ENCODE results near the gene SIDT2.
"Not testable (repeated sequence)": the region's sequence is repeated elsewhere in the genome, so short reads cannot be mapped to it uniquely, and the experiment has no call there.

SIDT2 gene

GRCh38 chr11:117205211-117205818, 26.8 kb downstream of the SIDT2 start:
- H3K27me3 ChIP-seq (replicated peaks; ENCODE audit: insufficient read depth, low read length): no peaks in the 10 kb centered on the region
- H3K9me2 ChIP-seq (replicated peaks; ENCODE audit: insufficient read depth, low read length): no peaks in the 10 kb centered on the region
- no peaks in the 10 kb centered on the region for H3K4me1 ChIP-seq (ENCODE audit: low read length)
- no peak for DNase-seq
- no peaks in the 10 kb centered on the region for H3F3A ChIP-seq (ENCODE audit: insufficient read depth, low read length)
- no peak overlapping the region for H3K4me2 ChIP-seq (ENCODE audit: low read depth, low read length)
- H3K9me3 ChIP-seq (replicated peaks; ENCODE audit: insufficient read depth, low read length): no peaks in the 10 kb centered on the region
- no peaks in the 10 kb centered on the region for H3K36me3 ChIP-seq (replicated peaks; ENCODE audit: insufficient read depth, low read length)
- TF ChIP-seq EZH2 (optimal IDR thresholded peaks at IDR 0.05; ENCODE audit: low read depth, low read length) (no peak), EZH2phosphoT487 (IDR thresholded peaks at IDR 0.05; ENCODE audit: low read length) (no peak), CTCF (IDR thresholded peaks at IDR 0.05; ENCODE audit: low read length) (no peak)
- no peak overlapping the region for H3K4me3 ChIP-seq (ENCODE audit: low read length)
- H4K20me1 ChIP-seq (ENCODE audit: insufficient read depth, low read length): no peaks in the 10 kb centered on the region
- H3K9ac ChIP-seq (ENCODE audit: low read length): no peak overlapping the region
- no peaks in the 10 kb centered on the region for H3K79me2 ChIP-seq (ENCODE audit: low read length)
- no peak overlapping the region for H2AFZ ChIP-seq (ENCODE audit: low read length)
- no peak overlapping the region for H3K27ac ChIP-seq (ENCODE audit: low read length)

GRCh38 chr11:117206111-117206510, 27.6 kb downstream of the SIDT2 start:
- H3K4me3 ChIP-seq (ENCODE audit: low read length); H2AFZ ChIP-seq (ENCODE audit: low read length); H3K27ac ChIP-seq (ENCODE audit: low read length); DNase-seq; H3K36me3 ChIP-seq (replicated peaks; ENCODE audit: insufficient read depth, low read length); H3K9me3 ChIP-seq (replicated peaks; ENCODE audit: insufficient read depth, low read length); H4K20me1 ChIP-seq (ENCODE audit: insufficient read depth, low read length); H3K9ac ChIP-seq (ENCODE audit: low read length); H3K9me2 ChIP-seq (replicated peaks; ENCODE audit: insufficient read depth, low read length); H3K4me2 ChIP-seq (ENCODE audit: low read depth, low read length); H3F3A ChIP-seq (ENCODE audit: insufficient read depth, low read length); H3K79me2 ChIP-seq (ENCODE audit: low read length); H3K4me1 ChIP-seq (ENCODE audit: low read length); H3K27me3 ChIP-seq (replicated peaks; ENCODE audit: insufficient read depth, low read length): not testable (repeated sequence)

GRCh38 chr11:117206859-117207258, 28.3 kb downstream of the SIDT2 start:
- not testable (repeated sequence) for H3K36me3 ChIP-seq (replicated peaks; ENCODE audit: insufficient read depth, low read length); H3K9me2 ChIP-seq (replicated peaks; ENCODE audit: insufficient read depth, low read length); H4K20me1 ChIP-seq (ENCODE audit: insufficient read depth, low read length); DNase-seq; H2AFZ ChIP-seq (ENCODE audit: low read length); H3F3A ChIP-seq (ENCODE audit: insufficient read depth, low read length); H3K79me2 ChIP-seq (ENCODE audit: low read length); H3K27me3 ChIP-seq (replicated peaks; ENCODE audit: insufficient read depth, low read length); H3K4me3 ChIP-seq (ENCODE audit: low read length); H3K4me2 ChIP-seq (ENCODE audit: low read depth, low read length); H3K9ac ChIP-seq (ENCODE audit: low read length); H3K27ac ChIP-seq (ENCODE audit: low read length); H3K9me3 ChIP-seq (replicated peaks; ENCODE audit: insufficient read depth, low read length); H3K4me1 ChIP-seq (ENCODE audit: low read length)

- H3K79me2 ChIP-seq (ENCODE audit: low read length); H3K27ac ChIP-seq (ENCODE audit: low read length); H3K9me2 ChIP-seq (replicated peaks; ENCODE audit: insufficient read depth, low read length); H3K9me3 ChIP-seq (replicated peaks; ENCODE audit: insufficient read depth, low read length); H3K4me3 ChIP-seq (ENCODE audit: low read length); H3K27me3 ChIP-seq (replicated peaks; ENCODE audit: insufficient read depth, low read length); H3K36me3 ChIP-seq (replicated peaks; ENCODE audit: insufficient read depth, low read length); H3F3A ChIP-seq (ENCODE audit: insufficient read depth, low read length); H3K9ac ChIP-seq (ENCODE audit: low read length); H3K4me1 ChIP-seq (ENCODE audit: low read length); DNase-seq; H3K4me2 ChIP-seq (ENCODE audit: low read depth, low read length); H2AFZ ChIP-seq (ENCODE audit: low read length); H4K20me1 ChIP-seq (ENCODE audit: insufficient read depth, low read length): not testable (repeated sequence)
Measured at GRCh38 chr11:117207481-117207880, 28.9 kb downstream of the SIDT2 start.

GRCh38 chr11:117208710-117209109, 30.2 kb downstream of the SIDT2 start:
- not testable (repeated sequence) for H3K4me1 ChIP-seq (ENCODE audit: low read length); H3K9me2 ChIP-seq (replicated peaks; ENCODE audit: insufficient read depth, low read length); H3K4me3 ChIP-seq (ENCODE audit: low read length); H3K9me3 ChIP-seq (replicated peaks; ENCODE audit: insufficient read depth, low read length); H2AFZ ChIP-seq (ENCODE audit: low read length); H3K27ac ChIP-seq (ENCODE audit: low read length); DNase-seq; H3K9ac ChIP-seq (ENCODE audit: low read length); H3K79me2 ChIP-seq (ENCODE audit: low read length); H3K4me2 ChIP-seq (ENCODE audit: low read depth, low read length); H3F3A ChIP-seq (ENCODE audit: insufficient read depth, low read length); H4K20me1 ChIP-seq (ENCODE audit: insufficient read depth, low read length); H3K36me3 ChIP-seq (replicated peaks; ENCODE audit: insufficient read depth, low read length); H3K27me3 ChIP-seq (replicated peaks; ENCODE audit: insufficient read depth, low read length)

GRCh38 chr11:117209351-117210125, 31.0 kb downstream of the SIDT2 start:
- DNase-seq; H3K27me3 ChIP-seq (replicated peaks; ENCODE audit: insufficient read depth, low read length); H3K36me3 ChIP-seq (replicated peaks; ENCODE audit: insufficient read depth, low read length); H3K9me2 ChIP-seq (replicated peaks; ENCODE audit: insufficient read depth, low read length); H3K9ac ChIP-seq (ENCODE audit: low read length); H4K20me1 ChIP-seq (ENCODE audit: insufficient read depth, low read length); H3K27ac ChIP-seq (ENCODE audit: low read length); H3K4me3 ChIP-seq (ENCODE audit: low read length); H3K79me2 ChIP-seq (ENCODE audit: low read length); H3K4me1 ChIP-seq (ENCODE audit: low read length); H3K4me2 ChIP-seq (ENCODE audit: low read depth, low read length); H3K9me3 ChIP-seq (replicated peaks; ENCODE audit: insufficient read depth, low read length); H3F3A ChIP-seq (ENCODE audit: insufficient read depth, low read length); H2AFZ ChIP-seq (ENCODE audit: low read length): not testable (repeated sequence)

All from MM.1S (cell line).